Ureter (tissue), 1 donor: ENCODE data around the gene CPSF7. TPM values are rescaled to one million over a fixed set of nuclear protein-coding genes. Genes with fewer than 3 reads are reported as not detected.

ENCODE experiments used
- DNase-seq: peaks from one replicate; pipeline ENCODE4 v3.0.0-alpha.2; 2020; ENCODE audit warnings: low spot score
- total RNA-seq: library from RNA; stranded (reverse); gene quantifications from one replicate; pipeline ENCODE4 v1.2.4, GENCODE V29; 2023
- donor health status: DM: yes; HTN: yes; CAD: no.

The CPSF7 gene
- total RNA-seq, 1 donor from 2014 or later: 124 TPM

DNA sequence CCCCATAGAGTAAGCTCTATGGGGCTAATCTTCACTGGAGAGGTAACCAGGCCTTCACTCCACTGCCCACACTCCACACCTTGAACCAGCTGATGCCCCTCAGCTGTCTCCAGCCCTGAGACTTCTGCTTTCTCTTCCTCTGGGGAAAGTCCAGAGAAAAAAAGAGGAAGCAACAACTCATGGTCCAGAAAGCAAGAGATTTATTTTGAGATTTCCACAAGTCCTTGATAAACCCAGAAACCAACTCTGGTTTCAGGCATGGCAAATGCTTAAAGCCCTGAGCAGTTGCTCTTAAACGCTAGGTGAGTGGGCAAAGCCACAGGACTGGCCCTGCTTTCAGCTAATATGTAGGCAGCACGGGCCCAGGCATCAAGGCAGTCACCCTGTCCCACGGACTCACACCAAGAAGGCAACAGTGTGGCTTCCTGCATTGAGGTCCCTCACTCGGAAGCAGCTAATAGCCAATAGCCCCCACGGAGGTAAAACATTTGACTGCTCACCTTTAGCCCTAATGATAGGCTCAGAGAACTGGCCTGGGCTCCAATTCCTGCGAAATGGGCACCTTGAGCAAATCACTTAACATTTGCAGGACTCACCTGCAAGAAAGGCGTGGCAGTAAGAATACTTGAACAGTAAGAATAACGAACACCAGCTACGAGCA lies 72.4 kb downstream of the CPSF7 start:
- no peak for DNase-seq

DNA sequence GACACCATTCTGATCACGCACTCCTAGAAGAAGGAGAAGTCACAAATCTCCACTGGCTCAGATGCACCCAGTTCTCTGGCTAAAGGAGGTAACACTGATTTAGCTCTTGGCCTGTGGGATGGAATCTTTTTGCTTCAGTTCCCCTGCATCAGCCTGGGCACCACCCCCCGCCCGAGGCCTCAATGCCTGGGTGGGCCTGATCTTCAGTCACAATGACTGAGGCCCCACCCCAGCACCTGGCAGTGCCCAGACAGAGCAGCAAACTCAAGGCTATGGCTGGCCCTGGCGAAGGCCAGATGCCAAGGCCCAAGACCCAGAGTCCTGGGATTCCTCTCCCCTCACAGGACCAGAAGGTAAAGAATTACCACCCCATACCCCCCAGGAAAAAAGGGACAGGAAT lies 73.1 kb downstream of the CPSF7 start:
- no peak for DNase-seq

DNA sequence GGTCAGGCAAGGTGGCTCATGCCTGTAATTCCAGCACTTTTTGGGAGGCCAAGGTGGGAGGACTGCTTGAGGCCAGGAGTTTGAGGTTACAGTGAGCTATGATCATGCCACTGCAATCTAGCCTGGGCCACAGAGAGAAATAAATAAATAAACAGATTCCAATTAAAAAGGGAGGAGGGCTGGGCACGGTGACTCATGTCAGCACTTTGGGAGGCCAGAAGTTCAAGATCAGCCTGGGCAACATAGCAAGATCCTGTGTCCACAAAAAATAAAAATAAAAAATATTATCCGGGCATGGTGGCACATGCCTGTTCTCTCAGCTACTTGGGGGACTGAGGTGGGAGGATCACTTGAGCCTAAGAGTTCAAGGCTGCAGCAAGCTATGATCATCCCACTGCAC lies 75.6 kb downstream of the CPSF7 start:
- no peak for DNase-seq

DNA sequence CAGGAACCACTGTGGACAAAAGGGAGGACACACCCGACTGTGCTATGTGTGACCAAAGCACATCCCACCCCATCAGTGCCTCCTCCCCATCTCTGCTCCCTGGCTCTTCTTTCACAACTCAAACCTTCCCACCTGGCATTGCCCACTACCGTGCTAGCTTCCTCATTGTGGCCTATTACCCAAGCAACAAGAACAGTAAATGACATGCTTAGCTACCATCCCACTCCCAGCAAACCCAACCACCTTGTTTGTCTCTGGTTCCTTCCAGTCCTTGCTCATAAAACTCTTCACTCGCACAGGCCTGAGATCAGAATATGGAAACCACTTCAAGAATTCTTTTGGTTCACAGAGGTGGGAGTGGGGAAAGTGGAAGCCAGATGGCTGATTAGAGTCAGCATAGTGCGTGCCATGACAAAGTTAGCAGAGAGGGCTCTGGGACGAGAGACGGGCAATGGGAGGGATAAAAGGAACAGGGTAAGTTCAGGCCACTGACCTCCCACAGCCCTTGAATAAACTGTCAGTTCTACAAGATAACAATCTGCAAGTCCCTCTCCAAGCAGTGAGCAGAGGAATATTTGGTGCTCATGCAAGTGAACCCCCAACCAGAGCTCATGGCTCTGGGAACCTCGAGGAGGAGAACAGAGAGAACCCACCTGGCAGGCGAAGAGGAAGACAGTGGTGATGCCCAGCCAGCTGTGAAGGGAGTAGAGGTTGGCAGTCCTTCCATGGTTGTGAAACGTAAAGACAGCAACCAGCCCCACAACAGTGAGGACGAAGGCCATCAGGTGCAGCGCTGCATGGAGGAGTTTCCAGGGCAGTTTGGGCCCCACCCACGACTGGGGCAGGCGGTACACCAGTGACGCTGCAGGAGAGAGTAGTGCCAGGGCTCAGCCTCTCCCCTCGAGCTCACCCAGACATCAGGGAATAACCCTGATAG lies 76.4 kb downstream of the CPSF7 start:
- no peak for DNase-seq

Other genes starting within 250 kb of the CPSF7 start
- not detected for gene PGA3, start 226.5 kb downstream of the CPSF7 start, total RNA-seq
- gene PGA4, start 207.6 kb downstream of the CPSF7 start, total RNA-seq: not detected
- gene PGA5, start 188.8 kb downstream of the CPSF7 start, total RNA-seq: not detected
- gene VWCE, start 134.7 kb downstream of the CPSF7 start, total RNA-seq: 4.1 TPM
- 193 TPM for gene DDB1, start 96.9 kb downstream of the CPSF7 start, total RNA-seq
- 99.8 TPM for gene TKFC, start 96.7 kb downstream of the CPSF7 start, total RNA-seq
- gene CYB561A3, start 68.1 kb downstream of the CPSF7 start, total RNA-seq: 48.4 TPM
- 69.5 TPM for gene TMEM138, start 67.6 kb downstream of the CPSF7 start, total RNA-seq
- gene TMEM216, start 37.4 kb downstream of the CPSF7 start, total RNA-seq: 17.3 TPM
- 40.4 TPM for gene SDHAF2, start 149 bp upstream of the CPSF7 start, total RNA-seq
- gene LRRC10B, start 78.8 kb upstream of the CPSF7 start, total RNA-seq: 0.89 TPM
- gene SYT7, start 151.1 kb upstream of the CPSF7 start, total RNA-seq: 6.7 TPM